ENCODE data around the gene ARHGAP29.

ARHGAP29 gene

DNA sequence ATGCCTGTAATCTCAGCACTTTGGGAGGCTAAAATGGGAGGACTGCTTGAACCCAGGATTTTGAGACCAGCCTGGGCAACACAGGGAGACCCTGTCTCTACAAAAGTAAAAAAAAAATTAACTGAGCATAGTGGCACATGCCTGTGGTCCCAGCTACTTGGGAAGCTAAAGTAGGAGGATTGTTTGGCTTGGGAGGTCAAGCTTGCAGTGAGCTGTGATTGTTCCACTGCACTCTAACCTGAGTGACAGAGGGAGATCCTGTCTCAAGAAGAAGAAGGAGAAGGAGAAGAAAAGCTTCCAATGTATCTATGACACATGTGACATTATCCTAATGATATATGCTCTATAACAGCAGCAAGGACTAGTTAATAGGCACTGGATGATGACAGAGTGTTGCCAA is 20.1 kb upstream of the ARHGAP29 start:
- no peak for TF ChIP-seq POLR2AphosphoS5 (IDR thresholded peaks at IDR 0.05; ENCODE audit: low read depth, low read length)
- no peak for TF ChIP-seq SIN3A (IDR thresholded peaks at IDR 0.05; ENCODE audit: borderline replicate concordance, insufficient read depth, low read length)
- TF ChIP-seq, protein P1, sequence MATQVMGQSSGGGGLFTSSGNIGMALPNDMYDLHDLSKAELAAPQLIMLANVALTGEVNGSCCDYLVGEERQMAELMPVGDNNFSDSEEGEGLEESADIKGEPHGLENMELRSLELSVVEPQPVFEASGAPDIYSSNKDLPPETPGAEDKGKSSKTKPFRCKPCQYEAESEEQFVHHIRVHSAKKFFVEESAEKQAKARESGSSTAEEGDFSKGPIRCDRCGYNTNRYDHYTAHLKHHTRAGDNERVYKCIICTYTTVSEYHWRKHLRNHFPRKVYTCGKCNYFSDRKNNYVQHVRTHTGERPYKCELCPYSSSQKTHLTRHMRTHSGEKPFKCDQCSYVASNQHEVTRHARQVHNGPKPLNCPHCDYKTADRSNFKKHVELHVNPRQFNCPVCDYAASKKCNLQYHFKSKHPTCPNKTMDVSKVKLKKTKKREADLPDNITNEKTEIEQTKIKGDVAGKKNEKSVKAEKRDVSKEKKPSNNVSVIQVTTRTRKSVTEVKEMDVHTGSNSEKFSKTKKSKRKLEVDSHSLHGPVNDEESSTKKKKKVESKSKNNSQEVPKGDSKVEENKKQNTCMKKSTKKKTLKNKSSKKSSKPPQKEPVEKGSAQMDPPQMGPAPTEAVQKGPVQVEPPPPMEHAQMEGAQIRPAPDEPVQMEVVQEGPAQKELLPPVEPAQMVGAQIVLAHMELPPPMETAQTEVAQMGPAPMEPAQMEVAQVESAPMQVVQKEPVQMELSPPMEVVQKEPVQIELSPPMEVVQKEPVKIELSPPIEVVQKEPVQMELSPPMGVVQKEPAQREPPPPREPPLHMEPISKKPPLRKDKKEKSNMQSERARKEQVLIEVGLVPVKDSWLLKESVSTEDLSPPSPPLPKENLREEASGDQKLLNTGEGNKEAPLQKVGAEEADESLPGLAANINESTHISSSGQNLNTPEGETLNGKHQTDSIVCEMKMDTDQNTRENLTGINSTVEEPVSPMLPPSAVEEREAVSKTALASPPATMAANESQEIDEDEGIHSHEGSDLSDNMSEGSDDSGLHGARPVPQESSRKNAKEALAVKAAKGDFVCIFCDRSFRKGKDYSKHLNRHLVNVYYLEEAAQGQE (IDR thresholded peaks at IDR 0.05; ENCODE audit: insufficient read depth in 1 of 2, low read depth in 2 of 2, low read length in 2 of 2): no peak
- TF ChIP-seq TAF1 (IDR thresholded peaks at IDR 0.05; ENCODE audit: borderline replicate concordance, insufficient read depth, low read length): no peak
- no peak for TF ChIP-seq FOXP2 (optimal IDR thresholded peaks at IDR 0.05; ENCODE audit: borderline replicate concordance, extremely low read depth, extremely low read length, insufficient read depth)

DNA sequence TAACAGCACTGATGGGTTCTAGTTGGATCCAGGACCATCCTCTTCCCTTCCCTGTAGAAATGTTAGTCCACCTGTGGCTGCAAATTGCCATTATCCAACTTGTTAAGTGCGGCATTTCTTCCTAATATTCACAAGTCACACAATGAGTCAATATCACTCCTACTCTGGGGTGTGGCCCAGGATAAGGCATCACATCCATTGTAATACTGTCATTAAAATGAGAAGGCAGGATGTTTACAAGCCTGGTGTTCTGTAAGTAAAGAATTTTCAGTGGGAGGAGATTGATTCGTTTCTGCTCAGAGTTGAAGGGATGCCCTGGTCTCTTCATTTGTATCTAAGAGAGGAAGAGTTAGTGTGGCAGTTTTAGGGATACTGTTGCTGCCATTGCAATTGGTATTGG is 18.1 kb upstream of the ARHGAP29 start:
- TF ChIP-seq FOXP2 (optimal IDR thresholded peaks at IDR 0.05; ENCODE audit: borderline replicate concordance, extremely low read depth, extremely low read length, insufficient read depth) (no peak), SIN3A (IDR thresholded peaks at IDR 0.05; ENCODE audit: borderline replicate concordance, insufficient read depth, low read length) (no peak), TAF1 (IDR thresholded peaks at IDR 0.05; ENCODE audit: borderline replicate concordance, insufficient read depth, low read length) (no peak), POLR2AphosphoS5 (IDR thresholded peaks at IDR 0.05; ENCODE audit: low read depth, low read length) (no peak)
- TF ChIP-seq, protein P1 (IDR thresholded peaks at IDR 0.05; ENCODE audit: insufficient read depth in 1 of 2, low read depth in 2 of 2, low read length in 2 of 2): no peak

DNA sequence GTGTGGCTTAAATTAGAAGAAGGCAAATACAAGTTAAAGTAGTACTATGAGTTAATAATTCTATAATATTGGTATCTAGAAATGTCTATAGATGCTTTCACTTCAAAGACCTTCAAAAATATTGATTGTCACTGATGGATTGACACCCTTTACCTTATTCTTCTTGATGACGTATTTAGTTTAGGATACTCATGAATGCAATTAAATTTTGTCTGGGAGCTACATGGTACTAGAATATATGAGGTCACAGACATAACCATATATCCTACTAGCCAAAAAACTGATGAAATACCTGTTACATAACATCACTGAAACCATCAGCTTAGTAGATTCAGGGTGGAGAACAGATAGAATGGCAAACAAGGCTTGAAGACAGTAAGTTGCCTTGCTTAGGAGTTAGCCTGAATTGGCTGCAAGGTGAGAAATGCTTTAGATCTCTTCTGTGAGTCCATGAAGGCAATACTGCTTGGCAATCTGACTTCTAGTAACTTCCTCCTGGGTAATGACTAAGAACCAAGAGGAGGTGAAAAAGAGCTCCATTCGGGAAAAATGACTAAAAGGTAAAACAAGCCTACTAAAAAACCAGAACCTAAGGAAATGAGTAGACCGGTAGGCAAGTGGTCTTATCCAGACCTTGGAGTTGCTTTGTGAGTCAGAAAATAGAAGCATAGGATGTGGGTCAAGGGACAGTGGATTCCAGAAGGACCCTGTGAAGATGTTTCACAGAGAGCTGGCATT is 16.9 kb upstream of the ARHGAP29 start:
- TF ChIP-seq SIN3A (IDR thresholded peaks at IDR 0.05; ENCODE audit: borderline replicate concordance, insufficient read depth, low read length) (no peak), POLR2AphosphoS5 (IDR thresholded peaks at IDR 0.05; ENCODE audit: low read depth, low read length) (no peak), TAF1 (IDR thresholded peaks at IDR 0.05; ENCODE audit: borderline replicate concordance, insufficient read depth, low read length) (no peak), FOXP2 (optimal IDR thresholded peaks at IDR 0.05; ENCODE audit: borderline replicate concordance, extremely low read depth, extremely low read length, insufficient read depth) (no peak)
- TF ChIP-seq, protein P1 (IDR thresholded peaks at IDR 0.05; ENCODE audit: insufficient read depth in 1 of 2, low read depth in 2 of 2, low read length in 2 of 2): no peak

DNA sequence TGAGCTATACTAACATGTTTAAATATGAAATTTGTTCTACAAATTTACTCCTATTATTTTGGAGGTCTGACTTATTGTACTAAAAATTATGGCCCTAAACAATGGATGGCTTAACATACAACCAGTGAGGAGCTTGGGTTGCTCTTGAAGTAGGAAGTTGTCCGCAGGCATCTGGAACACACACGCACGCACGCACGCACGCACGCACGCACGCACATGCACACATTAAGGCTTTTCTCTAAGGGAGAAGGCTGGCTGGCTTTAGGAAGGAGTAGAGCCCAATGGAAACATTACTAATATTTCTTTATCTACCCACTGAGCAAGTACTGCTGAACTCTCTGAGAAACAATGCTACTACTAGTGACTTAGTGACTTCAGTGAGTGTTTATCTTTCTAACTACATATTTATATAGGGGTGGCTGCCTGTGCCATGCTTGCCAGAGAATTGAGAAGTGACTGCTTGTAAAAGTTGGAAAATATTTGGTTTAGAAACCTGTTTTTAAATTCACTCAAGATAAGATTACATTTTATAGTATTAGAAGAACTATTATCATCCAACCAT is 16.2 kb upstream of the ARHGAP29 start:
- TF ChIP-seq POLR2AphosphoS5 (IDR thresholded peaks at IDR 0.05; ENCODE audit: low read depth, low read length): no peak
- TF ChIP-seq, protein P1 (IDR thresholded peaks at IDR 0.05; ENCODE audit: insufficient read depth in 1 of 2, low read depth in 2 of 2, low read length in 2 of 2): no peak
- no peak for TF ChIP-seq TAF1 (IDR thresholded peaks at IDR 0.05; ENCODE audit: borderline replicate concordance, insufficient read depth, low read length)
- no peak for TF ChIP-seq FOXP2 (optimal IDR thresholded peaks at IDR 0.05; ENCODE audit: borderline replicate concordance, extremely low read depth, extremely low read length, insufficient read depth)
- no peak for TF ChIP-seq SIN3A (IDR thresholded peaks at IDR 0.05; ENCODE audit: borderline replicate concordance, insufficient read depth, low read length)

Measured in PFSK-1 (cell line).